ENCODE measurements around the gene OR6B2. TPM values are rescaled to one million over a fixed set of nuclear protein-coding genes. Genes with fewer than 3 reads are reported as not detected.

Gene OR6B2
- total RNA-seq, 2 experiments from 2014 or later = not detected

GRCh38 chr2:240043279-240043989 is 13.2 kb upstream of the OR6B2 start:
- Histone ChIP-seq H3K79me2 (ENCODE audit: insufficient read depth, low read depth, low read length) (no peaks in the 10 kb centered on the region), H2AFZ (ENCODE audit: low read length) (no peak overlapping the region), H3K4me3 (ENCODE audit: low read depth, low read length, poor library complexity, severe bottlenecking) (no peak overlapping the region), H3K4me1 (ENCODE audit: insufficient read depth, low read length, poor library complexity, severe bottlenecking) (no peaks in the 10 kb centered on the region), H3K36me3 (ENCODE audit: insufficient read depth, low read length) (no peaks in the 10 kb centered on the region), H3K27ac (ENCODE audit: low read depth, low read length, poor library complexity, severe bottlenecking) (no peak overlapping the region), H3K9me2 (ENCODE audit: insufficient read depth, low read length) (no peaks in the 10 kb centered on the region), H3K4me2 (ENCODE audit: low read length) (no peak overlapping the region), H3K9me3 (ENCODE audit: low read length) (no peaks in the 10 kb centered on the region), H4K20me1 (ENCODE audit: insufficient read depth, low read length) (no peaks in the 10 kb centered on the region)
- no TSS peak for BruUV-seq (replicated peaks)
- intact Hi-C loops (cut with micrococcal nuclease; ENCODE audit: unreplicated experiment) = no loop called here
- POLR2A ChIA-PET = interaction anchor here (0.7 kb wide), 1 partner anchor 119 kb away, joined by 4 read pairs; no protein-coding TSS in a partner anchor
- DNase-seq (ENCODE audit: low spot score) = no peak
- TF ChIP-seq EZH2phosphoT487 (IDR thresholded peaks at IDR 0.05; ENCODE audit: borderline replicate concordance, low read depth, low read length) (no peak), CTCF (conservative IDR thresholded peaks at IDR 0.05; ENCODE audit: low read length) (no peak)
- CTCF ChIA-PET (ENCODE audit: unreplicated experiment) = no interaction called here

GRCh38 chr2:240042740-240043139 is 12.5 kb upstream of the OR6B2 start:
- H3K9me2 ChIP-seq (ENCODE audit: insufficient read depth, low read length) = no peaks in the 10 kb centered on the region
- intact Hi-C loops (cut with micrococcal nuclease; ENCODE audit: unreplicated experiment) = no loop called here
- no peak for DNase-seq (ENCODE audit: low spot score)
- no peak overlapping the region for H3K4me2 ChIP-seq (ENCODE audit: low read length)
- CTCF ChIA-PET (ENCODE audit: unreplicated experiment) = no interaction called here
- no peaks in the 10 kb centered on the region for H3K79me2 ChIP-seq (ENCODE audit: insufficient read depth, low read depth, low read length)
- H4K20me1 ChIP-seq (ENCODE audit: insufficient read depth, low read length) = no peaks in the 10 kb centered on the region
- no peak overlapping the region for H3K4me3 ChIP-seq (ENCODE audit: low read depth, low read length, poor library complexity, severe bottlenecking)
- TF ChIP-seq EZH2phosphoT487 (IDR thresholded peaks at IDR 0.05; ENCODE audit: borderline replicate concordance, low read depth, low read length) (no peak), CTCF (conservative IDR thresholded peaks at IDR 0.05; ENCODE audit: low read length) (no peak)
- no peaks in the 10 kb centered on the region for H3K36me3 ChIP-seq (ENCODE audit: insufficient read depth, low read length)
- POLR2A ChIA-PET = no interaction called here
- BruUV-seq (replicated peaks) = no TSS peak
- H3K4me1 ChIP-seq (ENCODE audit: insufficient read depth, low read length, poor library complexity, severe bottlenecking) = no peaks in the 10 kb centered on the region
- H3K27ac ChIP-seq (ENCODE audit: low read depth, low read length, poor library complexity, severe bottlenecking) = no peak overlapping the region
- no peak overlapping the region for H2AFZ ChIP-seq (ENCODE audit: low read length)
- H3K9me3 ChIP-seq (ENCODE audit: low read length) = no peaks in the 10 kb centered on the region

- H3K79me2 ChIP-seq (ENCODE audit: insufficient read depth, low read depth, low read length) = no peaks in the 10 kb centered on the region
- H3K36me3 ChIP-seq (ENCODE audit: insufficient read depth, low read length) = no peaks in the 10 kb centered on the region
- ChIA-PET POLR2A (no interaction called here), CTCF (ENCODE audit: unreplicated experiment) (no interaction called here)
- TF ChIP-seq CTCF (conservative IDR thresholded peaks at IDR 0.05; ENCODE audit: low read length) = no peak
- no peak for TF ChIP-seq EZH2phosphoT487 (IDR thresholded peaks at IDR 0.05; ENCODE audit: borderline replicate concordance, low read depth, low read length)
- H3K27ac ChIP-seq (ENCODE audit: low read depth, low read length, poor library complexity, severe bottlenecking) = no peak overlapping the region
- H3K9me3 ChIP-seq (ENCODE audit: low read length) = no peaks in the 10 kb centered on the region
- intact Hi-C loops (cut with micrococcal nuclease; ENCODE audit: unreplicated experiment) = no loop called here
- H4K20me1 ChIP-seq (ENCODE audit: insufficient read depth, low read length) = no peaks in the 10 kb centered on the region
- H3K4me1 ChIP-seq (ENCODE audit: insufficient read depth, low read length, poor library complexity, severe bottlenecking) = no peaks in the 10 kb centered on the region
- no TSS peak for BruUV-seq (replicated peaks)
- no peak for DNase-seq (ENCODE audit: low spot score)
- H2AFZ ChIP-seq (ENCODE audit: low read length) = no peak overlapping the region
- no peaks in the 10 kb centered on the region for H3K9me2 ChIP-seq (ENCODE audit: insufficient read depth, low read length)
- no peak overlapping the region for H3K4me3 ChIP-seq (ENCODE audit: low read depth, low read length, poor library complexity, severe bottlenecking)
- no peak overlapping the region for H3K4me2 ChIP-seq (ENCODE audit: low read length)
These were observed 11.1 kb upstream of the OR6B2 start for GRCh38 chr2:240041363-240041762.

Data from OCI-LY7 (cell line).